ENCODE measurements around the gene CRAMP1. TPM values are rescaled to one million over a fixed set of nuclear protein-coding genes. Genes with fewer than 3 reads are reported as not detected.
"Not testable (repeated sequence)": the region's sequence is repeated elsewhere in the genome, so short reads cannot be mapped to it uniquely, and the experiment has no call there.

Gene CRAMP1
- total RNA-seq, 2 experiments from 2014 or later: 14.5 to 14.6 TPM

GRCh38 chr16:1700246-1700645 is 88.1 kb downstream of the CRAMP1 start:
- Mint-ChIP-seq H3K4me1 (ENCODE audit: low read depth) (peaks cover 6% of the 10 kb centered on the region), H3K36me3 (peaks cover 16% of the 10 kb centered on the region), H3K27ac (no peak overlapping the region), H3K27me3 (no peaks in the 10 kb centered on the region), H3K4me3 (no peak overlapping the region), H3K9me3 (no peaks in the 10 kb centered on the region)
- CTCF ChIA-PET: interaction anchor here (1.3 kb wide), 1 partner anchor 24 kb away, joined by 7 read pairs; no protein-coding TSS in a partner anchor
- intact Hi-C loops (cut with micrococcal nuclease): no loop called here
- POLR2A ChIA-PET: no interaction called here
- DNase-seq: no peak

DNA sequence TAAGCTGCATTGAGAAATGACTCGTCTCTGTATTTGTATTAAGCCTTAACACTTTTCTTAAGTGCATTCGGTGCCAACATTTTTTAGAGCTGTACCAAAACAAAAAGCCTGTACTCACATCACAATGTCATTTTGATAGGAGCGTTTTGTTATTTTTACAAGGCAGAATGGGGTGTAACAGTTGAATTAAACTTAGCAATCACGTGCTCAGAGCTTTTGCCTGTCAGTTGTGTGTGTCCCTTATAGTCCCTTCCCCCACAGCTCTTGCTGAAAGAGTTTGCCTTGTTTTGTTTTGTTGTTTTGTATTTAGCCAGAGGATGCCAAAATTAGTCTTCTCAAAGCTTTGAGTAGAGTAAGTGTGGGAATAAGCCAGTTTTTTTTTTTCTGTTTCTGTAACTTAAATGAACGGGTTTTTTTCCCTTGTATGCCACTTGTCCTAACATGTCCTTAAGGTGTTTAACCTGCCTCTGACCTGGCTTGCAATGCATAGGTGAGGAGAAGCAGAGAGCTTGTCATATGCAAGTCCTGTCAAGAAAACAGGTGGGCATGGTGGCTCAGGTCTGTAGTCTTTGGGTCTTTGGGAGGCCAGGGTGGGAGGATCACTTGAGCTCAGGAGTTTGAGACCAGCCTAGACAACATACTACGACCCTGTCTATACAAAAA is 89.2 kb downstream of the CRAMP1 start:
- peaks cover 16% of the 10 kb centered on the region for H3K36me3 Mint-ChIP-seq
- POLR2A ChIA-PET: no interaction called here
- H3K9me3 Mint-ChIP-seq: no peaks in the 10 kb centered on the region
- DNase-seq: no peak
- H3K27me3 Mint-ChIP-seq: no peaks in the 10 kb centered on the region
- H3K4me3 Mint-ChIP-seq: no peak overlapping the region
- CTCF ChIA-PET: interaction anchor here (1.0 kb wide), 1 partner anchor 22 kb away, joined by 3 read pairs; no protein-coding TSS in a partner anchor
- H3K4me1 Mint-ChIP-seq (ENCODE audit: low read depth): peaks cover 6% of the 10 kb centered on the region
- intact Hi-C loops (cut with micrococcal nuclease): no loop called here
- no peak overlapping the region for H3K27ac Mint-ChIP-seq

DNA sequence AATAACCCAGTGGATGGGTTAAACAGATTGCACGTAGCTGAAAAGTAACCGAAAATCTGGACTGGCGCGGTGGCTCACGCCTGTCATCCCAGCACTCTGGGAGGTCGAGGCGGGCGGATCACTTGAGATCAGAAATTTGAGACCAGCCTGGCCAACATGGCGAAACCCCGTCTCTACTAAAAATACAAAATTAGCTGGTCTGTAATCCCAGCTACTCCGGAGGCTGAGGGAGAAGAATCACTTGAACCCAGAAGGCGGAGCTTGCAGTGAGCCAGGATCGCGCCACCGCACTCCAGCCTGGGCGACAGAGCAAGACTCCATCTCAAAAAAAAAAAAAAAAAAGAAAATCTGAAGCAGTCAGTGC is 93.1 kb downstream of the CRAMP1 start:
- not testable (repeated sequence) for H3K27me3 Mint-ChIP-seq, DNase-seq, H3K36me3 Mint-ChIP-seq, H3K9me3 Mint-ChIP-seq
- ChIA-PET CTCF (interaction anchor here (0.6 to 2.2 kb wide), 31 partner anchors 10 to 1038 kb away, joined by 3 to 22 read pairs (median 5); partner anchors contain the start of genes ANTKMT, EME2, FAHD1 and HAGH), POLR2A (interaction anchor here (0.6 to 2.3 kb wide), 11 partner anchors 8 to 1362 kb away, joined by 3 to 18 read pairs (median 4); partner anchors contain the start of genes FAHD1, HAGH, JPT2 and RPS2)
- H3K4me1 Mint-ChIP-seq (ENCODE audit: low read depth): peaks cover 33% of the 10 kb centered on the region
- peak overlapping the region; percentile 92 for H3K27ac Mint-ChIP-seq
- intact Hi-C loops (cut with micrococcal nuclease): loop anchor here (2.0 kb wide), 1 partner anchor 27 kb away; the partner anchor contains the start of gene JPT2
- peak overlapping the region; percentile 96 for H3K4me3 Mint-ChIP-seq

GRCh38 chr16:1705688-1706385 is 93.7 kb downstream of the CRAMP1 start, which contains the start of gene MAPK8IP3:
Gene MAPK8IP3, plus strand, starts transcription at chr16:1706195. Its CDS starts 145 bp downstream, at chr16:1706340.
- intact Hi-C loops (cut with micrococcal nuclease): loop anchor here (1.0 to 2.0 kb wide), 3 partner anchors 27 to 94 kb away; partner anchors contain the start of genes CRAMP1, IFT140, JPT2 and NME3
- peaks cover 3% of the 10 kb centered on the region for H3K36me3 Mint-ChIP-seq
- ChIA-PET POLR2A (interaction anchor here (0.6 to 2.3 kb wide), 14 partner anchors 9 to 1363 kb away, joined by 3 to 18 read pairs (median 4); partner anchors contain the start of genes CRAMP1, FAHD1, HAGH and IFT140), CTCF (interaction anchor here (0.6 to 2.2 kb wide), 41 partner anchors 8 to 1038 kb away, joined by 3 to 22 read pairs (median 4); partner anchors contain the start of genes ANTKMT, EME2, FAHD1 and HAGH)
- H3K4me1 Mint-ChIP-seq (ENCODE audit: low read depth): peaks cover 33% of the 10 kb centered on the region
- no peaks in the 10 kb centered on the region for H3K9me3 Mint-ChIP-seq
- H3K27ac Mint-ChIP-seq: peak within 1 kb of the TSS; percentile 92
- H3K27me3 Mint-ChIP-seq: no peaks in the 10 kb centered on the region
- H3K4me3 Mint-ChIP-seq: peak within 1 kb of the TSS; percentile 96
- peak; percentile 95 for DNase-seq

- intact Hi-C loops (cut with micrococcal nuclease): loop anchor here (1.0 to 2.0 kb wide), 2 partner anchors 64 to 94 kb away; partner anchors contain the start of genes CRAMP1, IFT140 and NME3
- ChIA-PET POLR2A (interaction anchor here (0.7 to 2.3 kb wide), 11 partner anchors 9 to 406 kb away, joined by 3 to 18 read pairs (median 4); partner anchors contain the start of genes CRAMP1, FAHD1, HAGH and IFT140), CTCF (interaction anchor here (0.6 to 2.2 kb wide), 35 partner anchors 9 to 985 kb away, joined by 3 to 22 read pairs (median 4); partner anchors contain the start of genes ANTKMT, EME2, FAHD1 and HAGH)
- H3K4me3 Mint-ChIP-seq: peak overlapping the region; percentile 96
- H3K9me3 Mint-ChIP-seq: no peaks in the 10 kb centered on the region
- H3K36me3 Mint-ChIP-seq: peaks cover 3% of the 10 kb centered on the region
- peak overlapping the region; percentile 81 for H3K27ac Mint-ChIP-seq
- H3K4me1 Mint-ChIP-seq (ENCODE audit: low read depth): peaks cover 33% of the 10 kb centered on the region
- DNase-seq: peak; percentile 65
- H3K27me3 Mint-ChIP-seq: no peaks in the 10 kb centered on the region
These were observed 94.4 kb downstream of the CRAMP1 start for GRCh38 chr16:1706386-1707192.

DNA sequence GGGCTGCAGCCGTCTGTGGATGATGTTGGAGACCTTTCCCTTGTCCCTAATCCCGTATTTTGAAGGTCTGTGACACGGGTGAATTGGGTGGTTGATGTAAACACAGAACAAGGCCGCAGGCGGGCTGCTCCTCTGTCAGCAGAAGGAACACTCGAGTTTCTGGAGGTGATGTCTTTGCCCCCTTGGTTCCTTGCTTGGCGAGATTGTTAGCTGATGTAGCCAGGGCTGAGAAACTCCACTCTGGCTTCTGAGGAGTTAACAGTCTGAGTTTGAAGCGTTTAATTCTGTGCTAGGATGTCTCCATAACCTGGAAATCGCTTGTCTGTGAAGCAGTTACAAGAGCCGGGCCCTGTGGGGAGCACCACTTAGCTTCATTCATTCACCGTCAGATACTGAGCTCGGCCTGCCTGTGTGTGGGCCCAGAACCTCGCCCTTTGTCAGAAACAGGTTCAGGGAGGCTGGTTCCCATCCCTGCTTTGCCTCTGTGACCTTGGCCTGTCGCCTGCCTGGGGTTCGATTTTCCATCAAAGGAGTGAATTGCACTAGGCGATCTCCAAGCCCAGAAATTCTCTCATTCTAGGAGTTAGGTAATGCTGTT is 95.1 kb downstream of the CRAMP1 start:
- intact Hi-C loops (cut with micrococcal nuclease): loop anchor here (2.0 kb wide), 1 partner anchor 64 kb away; the partner anchor contains the start of gene NME3
- Mint-ChIP-seq H3K27me3 (no peaks in the 10 kb centered on the region), H3K27ac (peak overlapping the region; percentile 70), H3K4me3 (peak overlapping the region; percentile 86), H3K4me1 (ENCODE audit: low read depth) (peaks cover 33% of the 10 kb centered on the region), H3K9me3 (no peaks in the 10 kb centered on the region), H3K36me3 (no peaks in the 10 kb centered on the region)
- POLR2A ChIA-PET: interaction anchor here (0.9 to 2.0 kb wide), 3 partner anchors 16 to 258 kb away, joined by 3 to 4 read pairs (median 3); partner anchors contain the start of genes RPS2 and TELO2
- CTCF ChIA-PET: interaction anchor here (0.9 to 2.2 kb wide), 3 partner anchors 15 to 75 kb away, joined by 3 to 13 read pairs (median 10); partner anchors contain the start of genes EME2, MRPS34, NME3 and NUBP2
- DNase-seq: peak; percentile 36

GRCh38 chr16:1708083-1708767 is 96.1 kb downstream of the CRAMP1 start:
- Mint-ChIP-seq H3K4me1 (ENCODE audit: low read depth) (peaks cover 33% of the 10 kb centered on the region), H3K36me3 (no peaks in the 10 kb centered on the region), H3K4me3 (peak overlapping the region; percentile 86), H3K9me3 (no peaks in the 10 kb centered on the region), H3K27me3 (no peaks in the 10 kb centered on the region), H3K27ac (no peak overlapping the region)
- ChIA-PET POLR2A (interaction anchor here (0.9 to 1.0 kb wide), 3 partner anchors 17 to 257 kb away, joined by 3 read pairs; partner anchors contain the start of genes IFT140 and RPS2), CTCF (interaction anchor here (0.9 kb wide), 1 partner anchor 75 kb away, joined by 3 read pairs; the partner anchor contains the start of genes NUBP2 and SPSB3)
- intact Hi-C loops (cut with micrococcal nuclease): no loop called here
- DNase-seq: no peak

GRCh38 chr16:1708768-1709180 is 96.6 kb downstream of the CRAMP1 start:
- Mint-ChIP-seq H3K9me3 (no peaks in the 10 kb centered on the region), H3K27ac (no peak overlapping the region), H3K4me1 (ENCODE audit: low read depth) (peaks cover 35% of the 10 kb centered on the region), H3K27me3 (no peaks in the 10 kb centered on the region), H3K4me3 (no peak overlapping the region), H3K36me3 (no peaks in the 10 kb centered on the region)
- ChIA-PET CTCF (no interaction called here), POLR2A (interaction anchor here (0.9 kb wide), 1 partner anchor 98 kb away, joined by 3 read pairs; the partner anchor contains the start of gene IFT140)
- intact Hi-C loops (cut with micrococcal nuclease): no loop called here
- no peak for DNase-seq

DNA sequence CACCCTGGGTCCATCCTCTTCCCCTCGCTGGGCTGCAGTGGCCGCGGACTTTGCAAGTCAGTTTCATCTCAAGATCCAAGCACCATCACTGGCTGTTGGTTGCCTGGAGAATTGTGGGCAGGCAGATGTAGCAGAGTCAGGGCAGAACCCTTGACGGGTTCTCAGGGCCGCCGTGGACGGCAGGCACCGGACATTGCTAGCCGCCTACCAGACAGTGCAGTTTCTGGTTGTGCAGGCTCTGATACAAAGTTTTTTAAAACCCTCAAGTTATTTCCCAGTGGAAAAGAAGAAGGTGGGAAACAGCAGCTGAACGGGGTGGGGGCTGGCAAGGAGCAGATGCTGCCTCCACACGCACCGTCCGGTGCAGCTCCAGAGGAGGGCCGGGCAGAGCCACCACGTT is 97.2 kb downstream of the CRAMP1 start:
- no peak overlapping the region for H3K27ac Mint-ChIP-seq
- no peaks in the 10 kb centered on the region for H3K9me3 Mint-ChIP-seq
- no peak overlapping the region for H3K4me3 Mint-ChIP-seq
- ChIA-PET CTCF (no interaction called here), POLR2A (interaction anchor here (0.9 kb wide), 1 partner anchor 98 kb away, joined by 3 read pairs; the partner anchor contains the start of gene IFT140)
- no peak for DNase-seq
- H3K4me1 Mint-ChIP-seq (ENCODE audit: low read depth): peaks cover 36% of the 10 kb centered on the region
- intact Hi-C loops (cut with micrococcal nuclease): no loop called here
- no peaks in the 10 kb centered on the region for H3K27me3 Mint-ChIP-seq
- H3K36me3 Mint-ChIP-seq: no peaks in the 10 kb centered on the region

GRCh38 chr16:1710811-1711507 is 98.8 kb downstream of the CRAMP1 start:
- Mint-ChIP-seq H3K4me3 (no peak overlapping the region), H3K36me3 (no peaks in the 10 kb centered on the region), H3K27me3 (no peaks in the 10 kb centered on the region), H3K9me3 (no peaks in the 10 kb centered on the region), H3K4me1 (ENCODE audit: low read depth) (peaks cover 31% of the 10 kb centered on the region), H3K27ac (no peak overlapping the region)
- no peak for DNase-seq
- CTCF ChIA-PET: interaction anchor here (1.0 kb wide), 1 partner anchor 99 kb away, joined by 3 read pairs; the partner anchor contains the start of gene IFT140
- intact Hi-C loops (cut with micrococcal nuclease): no loop called here
- POLR2A ChIA-PET: no interaction called here

All from activated CD4-positive, alpha-beta memory T cell treated with anti-CD3 and anti-CD28 coated beads for 36 hours (primary cell).